Measurements from ENCODE around the gene DCTN3.
"Not testable (repeated sequence)": the region's sequence is repeated elsewhere in the genome, so short reads cannot be mapped to it uniquely, and the experiment has no call there.

DCTN3 gene

GRCh38 chr9:34647084-34647403 is 26.7 kb upstream of the DCTN3 start:
- DNase-seq (ENCODE audit: low read depth) = no peak

- no peak for DNase-seq (ENCODE audit: low read depth)
These were observed 26.2 kb upstream of the DCTN3 start, which contains the start of gene GALT for GRCh38 chr9:34646211-34647083. Gene GALT (plus strand): TSS chr9:34646675. CDS start chr9:34646705, 30 bp downstream.

GRCh38 chr9:34644766-34645314 is 24.5 kb upstream of the DCTN3 start:
- no peak for DNase-seq (ENCODE audit: low read depth)

- DNase-seq (ENCODE audit: low read depth) = no peak
These were observed 22.4 kb upstream of the DCTN3 start for GRCh38 chr9:34642679-34643078.

- DNase-seq (ENCODE audit: low read depth) = not testable (repeated sequence)
These were observed 19.0 kb upstream of the DCTN3 start for GRCh38 chr9:34639322-34639721.

GRCh38 chr9:34638138-34638445 is 17.8 kb upstream of the DCTN3 start:
- DNase-seq (ENCODE audit: low read depth) = no peak

- DNase-seq (ENCODE audit: low read depth) = no peak
These were observed 17.3 kb upstream of the DCTN3 start, which contains the start of gene SIGMAR1 for GRCh38 chr9:34637356-34638137. Gene SIGMAR1 (minus strand): TSS chr9:34637787. CDS start chr9:34637697, 90 bp downstream.

- no peak for DNase-seq (ENCODE audit: low read depth)
These were observed 16.6 kb upstream of the DCTN3 start for GRCh38 chr9:34636791-34637355.

GRCh38 chr9:34635556-34635955 is 15.3 kb upstream of the DCTN3 start:
- no peak for DNase-seq (ENCODE audit: low read depth)

- no peak for DNase-seq (ENCODE audit: low read depth)
These were observed 14.4 kb upstream of the DCTN3 start for GRCh38 chr9:34634551-34635248.

- DNase-seq (ENCODE audit: low read depth) = no peak
These were observed 13.7 kb upstream of the DCTN3 start for GRCh38 chr9:34633851-34634550.

GRCh38 chr9:34633166-34633565 is 12.9 kb upstream of the DCTN3 start:
- DNase-seq (ENCODE audit: low read depth) = no peak

- DNase-seq (ENCODE audit: low read depth) = no peak
These were observed 10.3 kb upstream of the DCTN3 start for GRCh38 chr9:34630402-34631154.

GRCh38 chr9:34629491-34629808 is 9.2 kb upstream of the DCTN3 start:
- DNase-seq (ENCODE audit: low read depth) = no peak

GRCh38 chr9:34628656-34629490 is 8.6 kb upstream of the DCTN3 start, which contains the start of gene ARID3C:
Gene ARID3C (minus strand): TSS chr9:34629066. CDS start chr9:34628014, 1,052 bp downstream.
- no peak for DNase-seq (ENCODE audit: low read depth)

- DNase-seq (ENCODE audit: low read depth) = no peak
These were observed 7.7 kb upstream of the DCTN3 start for GRCh38 chr9:34627716-34628655.

GRCh38 chr9:34625186-34625486 is 4.8 kb upstream of the DCTN3 start:
- no peak for DNase-seq (ENCODE audit: low read depth)

GRCh38 chr9:34624475-34625185 is 4.3 kb upstream of the DCTN3 start:
- no peak for DNase-seq (ENCODE audit: low read depth)

Data from GM04503 (cell line).